H9 (cell line): ENCODE results near the gene BAZ1B. TPM values are rescaled to one million over a fixed set of nuclear protein-coding genes. Genes with fewer than 3 reads are reported as not detected.
A peak's percentile ranks its signal among the peaks of the same experiment; 100 is the strongest.

Experiments
- DNase-seq: peaks from one replicate; pipeline ENCODE4 v3.0.0-alpha.2; 2017
- H2AFZ ChIP-seq: one replicate; pipeline ENCODE4 v1.6.1; 2013; ENCODE audit warnings: mild to moderate bottlenecking, low read length, control low read depth, moderate library complexity
- H2AK5ac ChIP-seq: 2 replicates; pipeline ENCODE4 v1.6.1; 2013; ENCODE audit warnings: low read length, control low read depth, mixed read lengths; ENCODE audit not compliant: insufficient read length
- H2BK120ac ChIP-seq: one replicate; pipeline ENCODE4 v1.6.1; 2013; ENCODE audit warnings: low read depth, mild to moderate bottlenecking, low read length, control low read depth, inconsistent platforms; ENCODE audit not compliant: poor library complexity, severe bottlenecking
- H2BK12ac ChIP-seq: 2 replicates; pipeline ENCODE4 v1.6.1; 2013; ENCODE audit warnings: low read length, control low read depth, mixed read lengths, low read depth; ENCODE audit not compliant: insufficient read length
- H2BK15ac ChIP-seq: 2 replicates; pipeline ENCODE4 v1.6.1; 2013; ENCODE audit warnings: low read depth, low read length, control low read depth
- H2BK20ac ChIP-seq: one replicate; pipeline ENCODE4 v1.6.1; 2013; ENCODE audit warnings: low read depth, mild to moderate bottlenecking, low read length, control low read depth, inconsistent platforms; ENCODE audit not compliant: poor library complexity, severe bottlenecking
- H2BK5ac ChIP-seq: 2 replicates; pipeline ENCODE4 v1.6.1; 2013; ENCODE audit warnings: low read length, control low read depth, mixed read lengths; ENCODE audit not compliant: insufficient read length
- H3K14ac ChIP-seq: 2 replicates; pipeline ENCODE4 v1.6.1; 2013; ENCODE audit warnings: low read length, control low read depth; ENCODE audit not compliant: insufficient read depth
- H3K18ac ChIP-seq: 2 replicates; pipeline ENCODE4 v1.6.1; 2013; ENCODE audit warnings: low read depth, mild to moderate bottlenecking, mixed read lengths, low read length, control low read depth; ENCODE audit not compliant: insufficient read length
- H3K23ac ChIP-seq: 2 replicates; pipeline ENCODE4 v1.6.1; 2013; ENCODE audit warnings: low read length, control low read depth, mixed read lengths, low read depth; ENCODE audit not compliant: insufficient read length
- H3K23me2 ChIP-seq: 2 replicates; pipeline ENCODE4 v1.6.1; 2013; ENCODE audit warnings: low read depth, mild to moderate bottlenecking, mixed read lengths, low read length, control low read depth; ENCODE audit not compliant: insufficient read length, poor library complexity, severe bottlenecking
- H3K27ac ChIP-seq: 2 replicates; pipeline ENCODE4 v1.5.1; 2013; ENCODE audit warnings: low read length, control low read depth, mixed read lengths, low read depth; ENCODE audit not compliant: insufficient read length
- H3K27me3 ChIP-seq: 2 replicates; pipeline ENCODE4 v1.6.1; 2013; ENCODE audit warnings: low read length, control low read depth, inconsistent platforms; ENCODE audit not compliant: insufficient read depth
- H3K4ac ChIP-seq: 2 replicates; pipeline ENCODE4 v1.6.1; 2013; ENCODE audit warnings: low read depth, mild to moderate bottlenecking, control low read depth, inconsistent platforms, low read length, moderate library complexity
- H3K4me1 ChIP-seq: 2 replicates; pipeline ENCODE4 v1.6.1; 2013; ENCODE audit warnings: low read length, control low read depth, inconsistent platforms; ENCODE audit not compliant: insufficient read depth
- H3K4me2 ChIP-seq: 2 replicates; pipeline ENCODE4 v1.6.1; 2013; ENCODE audit warnings: low read length, control low read depth, mixed read lengths; ENCODE audit not compliant: insufficient read length, insufficient read depth
- H3K56ac ChIP-seq: 2 replicates; pipeline ENCODE4 v1.6.1; 2013; ENCODE audit warnings: low read depth, mild to moderate bottlenecking, mixed read lengths, low read length, control low read depth; ENCODE audit not compliant: insufficient read length
- H3K79me1 ChIP-seq: 2 replicates; pipeline ENCODE4 v1.6.1; 2013; ENCODE audit warnings: low read depth, mild to moderate bottlenecking, moderate library complexity, low read length, control low read depth, inconsistent platforms; ENCODE audit not compliant: insufficient read depth, poor library complexity, severe bottlenecking
- H3K79me2 ChIP-seq: 2 replicates; pipeline ENCODE4 v1.6.1; 2013; ENCODE audit warnings: low read length, control low read depth, inconsistent platforms; ENCODE audit not compliant: insufficient read depth
- H3K9ac ChIP-seq: 2 replicates; pipeline ENCODE4 v1.6.1; 2013; ENCODE audit warnings: low read length, control low read depth, mixed read lengths; ENCODE audit not compliant: insufficient read length; ENCODE audit errors: extremely low read depth
- H3K9me3 ChIP-seq: one replicate; pipeline ENCODE4 v1.6.1; 2013; ENCODE audit warnings: low read depth, low read length, inconsistent platforms; ENCODE audit not compliant: control insufficient read depth
- H3T11ph ChIP-seq: one replicate; pipeline ENCODE4 v1.6.1; 2013; ENCODE audit warnings: mild to moderate bottlenecking, low read length, control low read depth, inconsistent platforms
- H4K20me1 ChIP-seq: one replicate; pipeline ENCODE4 v1.6.1; 2013; ENCODE audit not compliant: control insufficient read depth, insufficient read length, insufficient read depth
- H4K5ac ChIP-seq: 2 replicates; pipeline ENCODE4 v1.6.1; 2013; ENCODE audit warnings: low read depth, mild to moderate bottlenecking, mixed read lengths, low read length, control low read depth; ENCODE audit not compliant: insufficient read length
- H4K8ac ChIP-seq: replicated peaks from 2 replicates; pipeline ENCODE4 v1.6.1; 2013; ENCODE audit warnings: low read length, control low read depth, mixed read lengths, low read depth; ENCODE audit not compliant: insufficient read length
- H4K91ac ChIP-seq: 2 replicates; pipeline ENCODE4 v1.6.1; 2013; ENCODE audit warnings: low read depth, mild to moderate bottlenecking, moderate library complexity, mixed read lengths, low read length, control low read depth; ENCODE audit not compliant: insufficient read length
- H3K27ac Mint-ChIP-seq, 3 experiments: 2 replicates in 2 of 3; 3 replicates in 1 of 3; pipeline ENCODE4 v1.8.0; 2020 to 2021; ENCODE audit warnings: mixed read lengths in 3 of 3, mild to moderate bottlenecking in 1 of 3, moderate library complexity in 1 of 3
- H3K27me3 Mint-ChIP-seq: 2 replicates; pipeline ENCODE4 v1.8.0; 2021; ENCODE audit warnings: low read depth, mild to moderate bottlenecking, moderate library complexity, mixed read lengths
- H3K36me3 Mint-ChIP-seq, 3 experiments: 2 replicates in 2 of 3; 3 replicates in 1 of 3; pipeline ENCODE4 v1.8.0; 2020 to 2021; ENCODE audit warnings: low read depth in 3 of 3, mixed read lengths in 3 of 3; ENCODE audit not compliant: insufficient read depth in 1 of 3
- H3K4me1 Mint-ChIP-seq, 2 experiments: 2 replicates each; pipeline ENCODE4 v1.8.0; 2020; ENCODE audit warnings: mixed read lengths in 2 of 2
- H3K4me3 Mint-ChIP-seq, 2 experiments: 2 replicates in 1 of 2; 3 replicates in 1 of 2; pipeline ENCODE4 v1.8.0; 2020 to 2021; ENCODE audit warnings: mild to moderate bottlenecking in 2 of 2, mixed read lengths in 2 of 2, moderate library complexity in 1 of 2
- H3K9me3 Mint-ChIP-seq, 2 experiments: 2 replicates in 1 of 2; 3 replicates in 1 of 2; pipeline ENCODE4 v1.8.0; 2020; ENCODE audit warnings: mild to moderate bottlenecking in 2 of 2, mixed read lengths in 2 of 2, moderate library complexity in 1 of 2
- WGBS: extraction: QIAGEN DNeasy Blood & Tissue Kit; methylation state at CpG from one replicate; pipeline ENCODE4 v1.1.7; 2013; ENCODE audit warnings: missing lambda C conversion rate, low lambda C conversion rate, mixed read lengths; ENCODE audit not compliant: insufficient read length; ENCODE audit errors: extremely low coverage; 5-methylcytosine and 5-hydroxymethylcytosine counted together
- long read RNA-seq: library from polyadenylated mRNA; unstranded; transcript quantifications from one replicate; pipeline ENCODE4 v2.0.0, GENCODE V29; 2020
- total RNA-seq: library from RNA; stranded (reverse); gene quantifications from 2 replicates; pipeline ENCODE4 v1.2.1, GENCODE V29; 2021
- TF ChIP-seq, protein P1 (sequence below): fragments of 200-600 bp; sonication (generic); conservative IDR thresholded peaks from 3 replicates; pipeline ENCODE4 v1.8.0; 2021; ENCODE audit warnings: antibody characterized with exemption, mild to moderate bottlenecking

The BAZ1B gene, protein sequence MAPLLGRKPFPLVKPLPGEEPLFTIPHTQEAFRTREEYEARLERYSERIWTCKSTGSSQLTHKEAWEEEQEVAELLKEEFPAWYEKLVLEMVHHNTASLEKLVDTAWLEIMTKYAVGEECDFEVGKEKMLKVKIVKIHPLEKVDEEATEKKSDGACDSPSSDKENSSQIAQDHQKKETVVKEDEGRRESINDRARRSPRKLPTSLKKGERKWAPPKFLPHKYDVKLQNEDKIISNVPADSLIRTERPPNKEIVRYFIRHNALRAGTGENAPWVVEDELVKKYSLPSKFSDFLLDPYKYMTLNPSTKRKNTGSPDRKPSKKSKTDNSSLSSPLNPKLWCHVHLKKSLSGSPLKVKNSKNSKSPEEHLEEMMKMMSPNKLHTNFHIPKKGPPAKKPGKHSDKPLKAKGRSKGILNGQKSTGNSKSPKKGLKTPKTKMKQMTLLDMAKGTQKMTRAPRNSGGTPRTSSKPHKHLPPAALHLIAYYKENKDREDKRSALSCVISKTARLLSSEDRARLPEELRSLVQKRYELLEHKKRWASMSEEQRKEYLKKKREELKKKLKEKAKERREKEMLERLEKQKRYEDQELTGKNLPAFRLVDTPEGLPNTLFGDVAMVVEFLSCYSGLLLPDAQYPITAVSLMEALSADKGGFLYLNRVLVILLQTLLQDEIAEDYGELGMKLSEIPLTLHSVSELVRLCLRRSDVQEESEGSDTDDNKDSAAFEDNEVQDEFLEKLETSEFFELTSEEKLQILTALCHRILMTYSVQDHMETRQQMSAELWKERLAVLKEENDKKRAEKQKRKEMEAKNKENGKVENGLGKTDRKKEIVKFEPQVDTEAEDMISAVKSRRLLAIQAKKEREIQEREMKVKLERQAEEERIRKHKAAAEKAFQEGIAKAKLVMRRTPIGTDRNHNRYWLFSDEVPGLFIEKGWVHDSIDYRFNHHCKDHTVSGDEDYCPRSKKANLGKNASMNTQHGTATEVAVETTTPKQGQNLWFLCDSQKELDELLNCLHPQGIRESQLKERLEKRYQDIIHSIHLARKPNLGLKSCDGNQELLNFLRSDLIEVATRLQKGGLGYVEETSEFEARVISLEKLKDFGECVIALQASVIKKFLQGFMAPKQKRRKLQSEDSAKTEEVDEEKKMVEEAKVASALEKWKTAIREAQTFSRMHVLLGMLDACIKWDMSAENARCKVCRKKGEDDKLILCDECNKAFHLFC (N-terminal part only)
- 95.7 and 96.4 TPM in 2 replicates for total RNA-seq
- long read RNA-seq, full-length matches to known transcripts: 1 of 183 reads
- long read RNA-seq, partial matches to known transcripts: 162 of 183 reads
- long read RNA-seq, other reads (novel, unspliced or antisense): 20 of 183 reads

DNA sequence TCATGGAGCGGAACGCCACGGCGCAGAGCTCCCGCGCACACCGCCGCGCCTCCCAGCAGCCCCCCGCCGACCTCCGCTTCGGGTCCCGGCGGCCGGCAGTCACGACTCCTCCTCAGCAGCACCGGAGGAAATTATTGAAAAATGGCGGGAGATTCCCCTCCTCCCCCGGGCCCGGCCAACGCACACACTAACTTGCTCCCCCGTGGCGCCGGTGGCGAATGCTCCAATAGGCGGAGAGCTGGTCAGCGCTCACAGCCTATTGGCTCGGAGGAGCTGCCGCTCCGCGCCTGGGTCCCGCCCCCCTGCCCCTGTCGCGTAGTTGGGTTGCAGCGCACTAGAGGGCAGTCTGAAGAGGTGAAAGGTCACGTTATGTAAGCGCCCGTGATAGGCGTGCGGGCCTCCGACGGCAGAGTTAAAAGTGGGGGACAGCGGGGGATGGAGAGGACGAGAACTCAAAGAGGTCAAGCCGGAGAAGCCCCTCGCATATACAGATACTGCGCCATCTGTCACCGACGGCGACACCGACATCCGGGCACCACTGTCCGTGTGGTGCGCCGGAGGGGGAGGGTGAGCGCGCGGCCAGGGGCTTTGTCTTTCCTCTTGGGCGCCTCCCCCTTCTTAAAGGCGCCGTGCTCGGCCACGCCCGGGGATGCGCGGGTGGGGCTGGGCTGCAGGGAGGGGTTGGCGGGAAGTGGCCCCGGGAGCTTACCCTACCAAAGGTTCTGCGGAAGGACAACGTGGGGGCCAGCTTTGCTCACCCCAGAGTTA, at the start of gene BAZ1B:
BAZ1B (minus strand) TSS at position 189 of the 768 bp plus-strand sequence. CDS start 360 bp downstream, outside the sequence.
- H2BK20ac ChIP-seq: no peak within 1 kb of the TSS
- H3K27ac Mint-ChIP-seq: peak within 1 kb of the TSS; percentile 99 to 100 (median 99)
- TF ChIP-seq, protein P1, sequence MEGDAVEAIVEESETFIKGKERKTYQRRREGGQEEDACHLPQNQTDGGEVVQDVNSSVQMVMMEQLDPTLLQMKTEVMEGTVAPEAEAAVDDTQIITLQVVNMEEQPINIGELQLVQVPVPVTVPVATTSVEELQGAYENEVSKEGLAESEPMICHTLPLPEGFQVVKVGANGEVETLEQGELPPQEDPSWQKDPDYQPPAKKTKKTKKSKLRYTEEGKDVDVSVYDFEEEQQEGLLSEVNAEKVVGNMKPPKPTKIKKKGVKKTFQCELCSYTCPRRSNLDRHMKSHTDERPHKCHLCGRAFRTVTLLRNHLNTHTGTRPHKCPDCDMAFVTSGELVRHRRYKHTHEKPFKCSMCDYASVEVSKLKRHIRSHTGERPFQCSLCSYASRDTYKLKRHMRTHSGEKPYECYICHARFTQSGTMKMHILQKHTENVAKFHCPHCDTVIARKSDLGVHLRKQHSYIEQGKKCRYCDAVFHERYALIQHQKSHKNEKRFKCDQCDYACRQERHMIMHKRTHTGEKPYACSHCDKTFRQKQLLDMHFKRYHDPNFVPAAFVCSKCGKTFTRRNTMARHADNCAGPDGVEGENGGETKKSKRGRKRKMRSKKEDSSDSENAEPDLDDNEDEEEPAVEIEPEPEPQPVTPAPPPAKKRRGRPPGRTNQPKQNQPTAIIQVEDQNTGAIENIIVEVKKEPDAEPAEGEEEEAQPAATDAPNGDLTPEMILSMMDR: peak; percentile 26; the same call in 1 of the 3 replicates

More for the DNA sequence above, at the start of gene BAZ1B:
- H3K79me1 ChIP-seq: peaks cover 2% of the 10 kb centered on the region
- Mint-ChIP-seq H3K36me3 (peaks cover 17 to 35% (median 31%) of the 10 kb centered on the region in 3 experiments), H3K9me3 (no peaks in the 10 kb centered on the region; a peak in 1 of 5 replicates), H3K4me1 (peaks cover 27 to 31% of the 10 kb centered on the region in 2 experiments), H3K4me3 (peak within 1 kb of the TSS; percentile 91 to 96), H3K27me3 (no peaks in the 10 kb centered on the region)
- H4K91ac ChIP-seq: no peak within 1 kb of the TSS
- H3K23me2 ChIP-seq: peaks cover 12% of the 10 kb centered on the region
- no peak within 1 kb of the TSS for H2BK12ac ChIP-seq
- no CpG with 5 or more reads among the region's 71 CpGs for WGBS
- no peak within 1 kb of the TSS for H3T11ph ChIP-seq
- peak within 1 kb of the TSS; percentile 93 for H3K18ac ChIP-seq
- no peaks in the 10 kb centered on the region for H3K27me3 ChIP-seq
- peak within 1 kb of the TSS; percentile 94 for H3K9ac ChIP-seq
- peak within 1 kb of the TSS; percentile 49 for H2BK5ac ChIP-seq
- H3K27ac ChIP-seq: peak within 1 kb of the TSS; percentile 4
- H3K56ac ChIP-seq: no peak within 1 kb of the TSS
- peak within 1 kb of the TSS; percentile 99 for H3K14ac ChIP-seq
- H3K9me3 ChIP-seq: no peaks in the 10 kb centered on the region
- H3K79me2 ChIP-seq: peaks cover 37% of the 10 kb centered on the region
- H3K4me2 ChIP-seq: peak within 1 kb of the TSS; percentile 94
- no peak within 1 kb of the TSS for H3K23ac ChIP-seq
- no peak within 1 kb of the TSS for H2AFZ ChIP-seq
- no peak within 1 kb of the TSS for H2BK120ac ChIP-seq
- no peak within 1 kb of the TSS for H4K5ac ChIP-seq
- H2AK5ac ChIP-seq: no peak within 1 kb of the TSS
- H3K4me1 ChIP-seq: no peaks in the 10 kb centered on the region
- H2BK15ac ChIP-seq: no peak within 1 kb of the TSS
- peak; percentile 98 for DNase-seq
- H4K8ac ChIP-seq: no peak within 1 kb of the TSS
- H3K4ac ChIP-seq: no peak within 1 kb of the TSS; the same call in 1 of the 2 replicates
- no peaks in the 10 kb centered on the region for H4K20me1 ChIP-seq
